Stimulated activated naive B cell treated with anti-CD40 and anti-IgM and Interleukin-4, amounts not matched to agents 10 μg/mL and 1 μg/mL and 100 μg/mL, for 72 hours (primary cell): ENCODE results near the gene ZNHIT2.

Experiments
- ATAC-seq, 2 donors: fragments of 150-1000 bp; cut with Tn5 transposase; replicated peaks; 2 replicates each; pipeline ENCODE4 v1.10.0; 2021; ENCODE audit warnings: moderate library complexity in 1 of 2
- DNase-seq: peaks from one replicate; pipeline ENCODE4 v3.0.0; 2021
- H3K27ac Mint-ChIP-seq: one replicate; pipeline ENCODE4 v1.8.0; 2022; ENCODE audit warnings: mild to moderate bottlenecking, mixed read lengths
- H3K27me3 Mint-ChIP-seq, 2 donors: one replicate each; pipeline ENCODE4 v1.8.0; 2022; ENCODE audit warnings: mixed read lengths in 2 of 2
- H3K36me3 Mint-ChIP-seq, 2 donors: one replicate each; pipeline ENCODE4 v1.8.0; 2022; ENCODE audit warnings: mixed read lengths in 2 of 2, mild to moderate bottlenecking in 1 of 2
- H3K4me1 Mint-ChIP-seq, 2 donors: one replicate each; pipeline ENCODE4 v1.8.0; 2022; ENCODE audit warnings: mixed read lengths in 2 of 2, mild to moderate bottlenecking in 1 of 2
- H3K4me3 Mint-ChIP-seq, 2 donors: one replicate each; pipeline ENCODE4 v1.8.0; 2022; ENCODE audit warnings: mild to moderate bottlenecking in 2 of 2, mixed read lengths in 2 of 2, moderate library complexity in 1 of 2
- H3K9me3 Mint-ChIP-seq, 2 donors: one replicate each; pipeline ENCODE4 v1.8.0; 2022; ENCODE audit warnings: mixed read lengths in 2 of 2, mild to moderate bottlenecking in 1 of 2

The ZNHIT2 gene

DNA sequence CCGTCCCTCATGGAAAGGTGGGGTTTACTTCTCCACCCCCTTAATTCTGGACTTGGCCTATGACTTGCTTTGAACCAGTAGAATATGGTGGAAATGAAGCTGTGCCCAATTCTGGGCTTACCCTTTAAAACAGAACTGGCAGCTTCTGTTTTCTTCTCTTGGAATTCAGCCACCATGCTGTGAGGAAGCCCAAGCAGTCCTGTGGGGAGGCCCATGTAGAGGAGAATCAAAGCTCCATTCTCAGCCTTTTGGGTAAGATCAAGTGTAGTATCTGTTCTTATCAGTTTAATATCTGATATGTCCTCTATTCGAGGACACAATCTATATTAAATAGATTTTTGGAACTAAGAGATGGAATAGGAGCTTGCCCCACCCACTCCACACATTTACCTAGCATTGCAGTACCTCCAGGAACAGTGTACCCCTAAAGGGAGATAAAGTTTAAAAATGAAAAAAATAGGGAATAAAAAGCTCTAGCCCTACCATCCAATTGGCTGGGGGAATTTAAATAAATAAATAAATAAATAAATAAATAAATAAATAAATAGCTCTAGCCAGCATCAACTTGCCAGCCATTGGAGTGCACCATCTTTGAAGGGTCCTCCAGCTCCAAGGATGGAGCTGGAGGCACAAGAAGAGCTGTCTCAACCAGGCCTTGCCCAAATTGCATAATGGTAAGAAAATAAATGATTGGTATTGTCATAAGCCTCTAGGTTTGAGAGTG is 30.0 kb upstream of the ZNHIT2 start:
- Mint-ChIP-seq H3K27me3 (no peaks in the 10 kb centered on the region), H3K4me3 (no peak overlapping the region), H3K4me1 (peaks cover 23 to 45% of the 10 kb centered on the region in 2 donors), H3K9me3 (no peaks in the 10 kb centered on the region), H3K36me3 (no peaks in the 10 kb centered on the region), H3K27ac (no peak overlapping the region)
- ATAC-seq = no peak
- no peak for DNase-seq

DNA sequence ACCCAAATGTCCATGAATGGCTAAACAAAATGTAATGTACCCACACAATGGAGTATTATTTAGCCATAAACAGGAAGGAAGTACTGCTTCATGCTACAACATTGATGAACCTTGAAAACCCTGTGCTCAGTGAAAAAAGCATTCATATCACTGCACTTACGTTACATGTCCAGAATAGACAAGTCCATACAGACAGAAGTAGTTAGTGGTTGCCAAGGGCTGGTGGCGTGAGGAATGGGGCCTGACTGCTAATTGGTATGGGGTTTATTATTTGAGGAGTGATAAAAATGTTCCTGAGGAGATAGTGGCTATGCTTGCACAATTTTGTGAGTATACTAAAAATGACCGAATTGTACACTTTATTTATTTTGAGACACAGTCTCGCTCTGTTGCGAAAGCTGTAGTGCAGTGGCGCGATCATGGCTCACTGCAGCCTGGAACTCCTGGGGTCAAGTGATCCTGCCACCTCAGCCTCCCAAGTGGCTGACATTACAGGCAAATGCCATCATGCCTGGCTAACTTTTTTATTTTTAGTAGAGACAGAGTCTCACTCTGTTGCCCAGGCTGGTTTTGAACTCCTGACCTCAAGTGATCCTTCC is 24.5 kb upstream of the ZNHIT2 start:
- Mint-ChIP-seq H3K27ac (no peak overlapping the region), H3K27me3 (no peaks in the 10 kb centered on the region), H3K9me3 (no peaks in the 10 kb centered on the region), H3K36me3 (peaks cover 3 to 4% of the 10 kb centered on the region in 2 donors), H3K4me1 (peaks cover 14 to 32% of the 10 kb centered on the region in 2 donors), H3K4me3 (no peak overlapping the region)
- DNase-seq = no peak
- no peak for ATAC-seq

DNA sequence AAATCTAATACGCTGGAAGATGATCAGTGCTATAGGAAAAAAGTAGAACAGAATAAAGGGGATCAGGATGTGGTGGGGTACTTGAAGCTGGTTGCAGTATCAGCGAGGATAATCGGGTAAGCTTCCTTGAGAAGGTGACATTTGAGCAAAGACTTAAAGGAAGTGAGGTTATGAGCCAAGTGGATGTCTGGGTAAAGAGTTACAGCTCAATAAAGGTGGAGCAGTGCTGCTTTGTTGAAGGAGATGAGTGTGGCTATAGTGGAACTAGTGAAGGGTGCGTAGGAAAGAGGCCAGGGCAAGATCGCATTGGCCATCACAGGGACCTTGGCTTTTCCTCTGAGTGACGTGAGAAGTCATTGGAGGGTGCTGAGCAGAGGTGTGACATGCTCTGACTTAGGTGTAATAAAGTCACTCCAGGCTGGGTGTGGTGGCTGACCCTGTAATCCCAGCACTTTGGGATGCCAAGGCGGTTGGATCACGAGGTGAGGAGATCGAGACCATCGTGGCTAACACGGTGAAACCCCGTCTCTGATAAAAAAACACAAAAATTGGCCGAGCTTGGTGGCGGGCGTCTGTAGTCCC is 19.1 kb upstream of the ZNHIT2 start:
- Mint-ChIP-seq H3K27me3 (no peaks in the 10 kb centered on the region), H3K4me3 (no peak overlapping the region)

DNA sequence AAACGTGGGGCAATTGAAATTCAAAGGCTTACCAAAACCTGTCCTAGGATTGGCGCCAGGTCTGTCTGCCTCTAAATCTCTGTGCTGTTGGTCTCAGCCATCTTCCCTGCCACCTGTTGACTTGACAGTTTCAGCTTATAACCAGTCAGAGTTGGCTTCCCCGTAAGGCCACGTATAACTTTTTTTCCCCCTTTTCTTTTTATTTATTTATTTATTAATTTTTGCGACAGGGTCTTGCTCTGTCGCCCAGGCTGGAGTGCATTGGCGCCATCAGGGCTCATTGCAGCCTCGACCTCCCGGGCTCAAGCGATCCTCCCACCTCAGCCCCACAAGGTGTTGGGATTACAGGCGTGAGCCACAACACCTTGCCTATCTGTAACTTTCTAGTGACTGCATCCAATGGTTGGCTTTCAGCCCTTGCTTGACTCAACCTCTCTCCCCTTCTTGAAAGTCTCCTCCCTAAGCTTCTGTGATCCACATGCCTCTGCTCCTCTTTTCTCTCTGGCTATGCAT is 18.2 kb upstream of the ZNHIT2 start:
- Mint-ChIP-seq H3K4me3 (peak overlapping the region; percentile 98), H3K27me3 (no peaks in the 10 kb centered on the region), H3K9me3 (no peaks in the 10 kb centered on the region), H3K4me1 (peaks cover 37 to 61% of the 10 kb centered on the region in 2 donors), H3K27ac (peak overlapping the region; percentile 100), H3K36me3 (peaks cover 32 to 41% of the 10 kb centered on the region in 2 donors)
- ATAC-seq = no peak
- no peak for DNase-seq

More for the DNA sequence above, 19.1 kb upstream of the ZNHIT2 start:
- DNase-seq = no peak
- no peaks in the 10 kb centered on the region for H3K9me3 Mint-ChIP-seq
- H3K27ac Mint-ChIP-seq = peak overlapping the region; percentile 70
- no peak for ATAC-seq
- H3K36me3 Mint-ChIP-seq = peaks cover 27 to 34% of the 10 kb centered on the region in 2 donors
- peaks cover 27 to 52% of the 10 kb centered on the region in 2 donors for H3K4me1 Mint-ChIP-seq

DNA sequence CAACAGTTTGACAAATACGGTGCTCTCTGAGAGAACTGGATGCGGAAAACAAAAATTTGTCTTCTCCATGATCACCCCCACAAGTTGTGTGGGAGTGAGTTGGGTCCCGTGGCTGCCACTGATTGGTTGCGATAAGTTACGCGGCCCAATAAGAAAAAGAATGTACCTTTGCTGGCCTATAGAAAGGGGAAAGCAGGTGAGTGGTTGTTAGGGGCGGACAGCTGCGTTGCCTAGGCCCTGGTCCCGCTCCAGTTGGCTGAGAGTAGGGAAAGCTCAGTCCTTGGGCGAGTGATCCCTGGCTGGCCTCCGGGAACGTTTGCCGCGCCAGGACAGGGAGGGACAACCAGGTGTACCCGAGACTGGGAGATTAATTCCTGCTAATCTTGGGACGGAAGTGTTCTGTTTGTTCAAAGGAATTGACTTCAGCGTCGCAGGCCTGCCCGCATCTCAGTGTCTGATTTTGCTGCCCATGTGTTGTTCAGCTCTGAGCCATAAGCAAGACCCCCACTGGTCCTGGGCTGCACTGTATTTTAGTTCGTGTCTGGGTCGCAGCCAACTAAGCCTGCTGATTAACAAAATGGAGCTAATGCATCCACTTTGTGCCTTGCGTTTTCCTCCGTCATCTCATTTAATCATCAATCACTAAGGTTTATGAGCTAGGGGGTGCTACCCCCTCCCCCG is 17.6 kb upstream of the ZNHIT2 start:
- DNase-seq (peak; percentile 82), ATAC-seq (peak; percentile 78 to 80)
- Mint-ChIP-seq H3K27ac (peak overlapping the region; percentile 100), H3K4me3 (peak overlapping the region; percentile 98), H3K36me3 (peaks cover 37 to 47% of the 10 kb centered on the region in 2 donors), H3K9me3 (no peaks in the 10 kb centered on the region), H3K4me1 (peaks cover 42 to 67% of the 10 kb centered on the region in 2 donors), H3K27me3 (no peaks in the 10 kb centered on the region)

DNA sequence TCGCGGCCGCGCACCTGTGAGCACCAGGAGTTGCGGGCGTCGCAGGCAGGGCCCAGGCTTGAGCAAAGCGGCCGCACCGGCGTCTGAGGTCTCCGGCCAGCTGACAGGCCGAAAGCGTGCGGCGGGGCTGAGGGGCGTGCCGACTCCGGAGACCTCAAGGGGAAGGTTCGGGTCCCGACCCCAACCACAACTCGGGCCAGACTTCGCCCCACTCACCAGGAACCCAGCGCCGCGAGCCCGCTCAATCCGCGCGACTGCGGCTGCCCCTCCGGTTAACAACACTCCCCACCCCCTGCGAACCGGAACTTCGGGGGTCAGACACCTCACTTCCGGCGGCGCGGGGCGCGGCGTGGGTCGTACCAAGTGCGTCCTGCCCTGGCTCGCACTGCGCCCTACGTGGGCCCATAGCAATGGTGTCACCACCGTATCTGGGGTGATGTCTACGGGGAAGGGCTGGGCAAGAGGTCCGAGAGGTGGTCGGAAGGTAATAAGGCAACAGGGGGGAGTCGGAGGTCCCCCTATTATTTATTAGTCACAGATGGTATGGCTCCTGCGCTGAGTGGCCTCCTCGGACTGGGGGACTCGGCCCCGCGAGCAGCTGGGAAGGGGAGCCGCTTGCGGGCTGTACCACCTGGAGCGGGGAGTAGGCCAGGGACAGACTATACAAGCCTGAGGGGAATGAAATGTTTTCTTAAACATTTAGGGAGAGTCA is 16.9 kb upstream of the ZNHIT2 start, which contains the start of gene SYVN1:
Gene SYVN1 (minus strand): TSS at position 280 of the 712 bp plus-strand sequence. CDS start 918 bp downstream, outside the sequence.
- Mint-ChIP-seq H3K27ac (peak within 1 kb of the TSS; percentile 100), H3K36me3 (peaks cover 44 to 53% of the 10 kb centered on the region in 2 donors), H3K9me3 (no peaks in the 10 kb centered on the region), H3K27me3 (no peaks in the 10 kb centered on the region), H3K4me1 (peaks cover 47 to 74% of the 10 kb centered on the region in 2 donors), H3K4me3 (peak within 1 kb of the TSS; percentile 98)
- peak; percentile 78 to 79 for ATAC-seq
- peak; percentile 91 for DNase-seq

DNA sequence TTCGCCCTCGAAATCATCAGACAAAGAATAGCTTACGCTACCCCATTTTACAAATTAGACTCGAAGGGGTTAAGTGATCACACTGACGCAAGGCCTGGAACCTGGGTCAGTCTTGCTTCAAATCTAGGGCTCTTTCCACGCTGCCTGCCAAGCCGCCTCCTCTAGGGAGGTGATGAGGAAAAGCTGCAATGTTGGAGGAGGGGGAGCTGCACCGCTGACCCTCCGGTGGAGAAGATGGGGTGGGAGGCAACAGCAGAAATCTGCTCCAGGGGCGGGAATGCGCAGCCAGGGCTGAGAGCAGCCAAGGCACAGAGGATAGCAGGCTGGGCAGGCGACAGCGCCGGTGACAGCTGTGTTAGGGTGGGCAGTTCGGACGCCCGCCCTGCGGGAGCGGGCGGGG is 16.2 kb upstream of the ZNHIT2 start:
- Mint-ChIP-seq H3K27ac (peak overlapping the region; percentile 100), H3K4me1 (peaks cover 47 to 75% of the 10 kb centered on the region in 2 donors)
- ATAC-seq = no peak

DNA sequence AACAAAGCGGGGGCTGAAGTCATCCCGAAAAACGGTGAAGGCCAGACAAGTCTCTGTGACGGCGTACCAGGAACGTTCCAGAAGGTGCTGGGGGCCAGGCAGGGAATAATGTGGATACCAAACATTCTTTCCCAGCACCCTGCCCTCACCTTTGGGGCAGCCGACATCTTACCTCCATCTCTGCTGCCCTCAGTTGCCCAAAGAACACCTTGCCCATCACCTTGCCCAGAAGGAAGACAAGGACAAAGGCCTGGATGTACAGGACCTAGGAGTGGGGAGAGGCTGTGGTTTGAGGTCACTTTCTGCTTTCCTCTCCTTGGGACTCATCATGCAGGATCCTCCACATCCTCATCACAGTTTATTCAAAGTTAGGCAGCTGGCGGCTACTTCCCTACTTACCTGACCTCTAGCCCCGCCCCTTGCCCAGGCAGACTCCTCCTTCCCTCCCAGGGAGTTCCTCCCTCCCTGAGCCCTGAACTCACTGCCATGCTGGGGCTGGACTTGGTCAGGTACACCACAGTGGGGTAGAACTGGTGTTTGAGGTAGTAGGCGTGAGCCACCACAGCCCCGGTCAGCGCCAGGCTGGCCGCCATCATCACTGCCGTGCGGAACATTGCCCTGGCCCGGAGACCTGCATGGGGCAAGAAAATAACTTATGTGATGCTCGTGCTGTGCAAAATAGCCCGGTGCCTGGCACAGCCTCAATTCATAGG is 15.6 kb upstream of the ZNHIT2 start:
- ATAC-seq (peak; percentile 21 to 23), DNase-seq (peak; percentile 61)
- no peaks in the 10 kb centered on the region for H3K27me3 Mint-ChIP-seq
- no peaks in the 10 kb centered on the region for H3K9me3 Mint-ChIP-seq
- peak overlapping the region; percentile 100 for H3K27ac Mint-ChIP-seq
- H3K36me3 Mint-ChIP-seq = peaks cover 48 to 60% of the 10 kb centered on the region in 2 donors
- H3K4me3 Mint-ChIP-seq = peak overlapping the region; percentile 98
- H3K4me1 Mint-ChIP-seq = peaks cover 49 to 81% of the 10 kb centered on the region in 2 donors

More for the DNA sequence above, 16.2 kb upstream of the ZNHIT2 start:
- DNase-seq = no peak
- Mint-ChIP-seq H3K9me3 (no peaks in the 10 kb centered on the region), H3K4me3 (peak overlapping the region; percentile 98), H3K27me3 (no peaks in the 10 kb centered on the region), H3K36me3 (peaks cover 44 to 54% of the 10 kb centered on the region in 2 donors)

DNA sequence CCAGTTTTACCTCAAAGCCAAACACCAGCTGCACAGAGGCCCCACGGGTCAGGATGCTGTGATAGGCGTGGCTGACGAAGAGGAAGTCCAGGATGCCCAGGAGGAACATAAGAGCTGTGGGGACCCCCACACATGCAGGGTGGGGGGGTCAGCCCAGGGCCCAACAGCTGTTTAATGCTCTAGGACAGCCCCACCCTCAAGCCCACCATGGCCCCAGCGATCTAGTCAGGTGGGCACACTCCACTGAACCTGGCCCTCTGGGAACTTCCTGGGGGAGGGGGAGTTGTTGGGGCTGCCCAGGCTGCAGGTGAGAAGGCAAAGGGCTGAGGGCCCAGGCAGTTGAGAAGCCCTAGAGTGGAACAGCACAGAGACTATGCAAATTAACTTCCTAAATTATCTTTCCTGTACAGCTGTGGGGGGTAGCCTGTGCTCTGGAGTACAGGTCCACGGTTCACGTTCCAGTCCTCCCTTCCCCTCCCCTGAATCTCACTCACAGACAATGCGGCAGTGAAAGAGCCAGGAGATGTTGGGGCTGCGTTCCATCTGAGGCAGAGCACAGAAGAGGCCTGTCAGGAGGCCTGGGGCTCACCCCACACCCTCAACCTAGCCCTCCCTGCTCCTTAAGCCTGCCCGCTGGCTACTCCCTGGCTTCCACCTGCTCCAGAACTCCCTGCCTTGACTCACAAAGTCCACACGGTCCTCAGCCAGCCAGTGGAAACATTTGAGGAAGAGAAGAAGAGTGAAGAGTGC is 14.9 kb upstream of the ZNHIT2 start:
- peak; percentile 54 for DNase-seq
- Mint-ChIP-seq H3K4me3 (peak overlapping the region; percentile 98), H3K4me1 (peaks cover 50 to 81% of the 10 kb centered on the region in 2 donors), H3K27me3 (no peaks in the 10 kb centered on the region), H3K36me3 (peaks cover 50 to 62% of the 10 kb centered on the region in 2 donors), H3K27ac (peak overlapping the region; percentile 100), H3K9me3 (no peaks in the 10 kb centered on the region)
- peak; percentile 45 to 52 for ATAC-seq

DNA sequence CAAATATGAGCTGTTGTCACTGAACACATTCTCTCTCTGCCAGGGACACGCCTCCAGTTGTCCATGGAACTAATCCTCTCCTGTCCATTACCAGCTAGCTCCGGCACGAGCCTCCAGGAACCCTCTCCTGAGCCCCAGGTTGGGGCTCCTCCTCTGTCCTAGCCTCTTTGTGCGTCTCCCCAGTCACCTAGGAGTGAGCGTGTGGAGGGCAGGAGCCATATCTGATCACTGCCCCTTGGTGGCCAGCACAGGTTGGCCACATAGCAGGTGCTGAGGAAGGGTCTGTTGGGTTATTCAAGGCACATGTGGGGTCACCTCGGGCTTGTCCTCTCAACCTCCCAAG is 14.4 kb upstream of the ZNHIT2 start:
- ATAC-seq (no peak), DNase-seq (no peak)
- Mint-ChIP-seq H3K4me1 (peaks cover 51 to 85% of the 10 kb centered on the region in 2 donors), H3K9me3 (no peaks in the 10 kb centered on the region), H3K27ac (peak overlapping the region; percentile 100), H3K27me3 (no peaks in the 10 kb centered on the region), H3K4me3 (peak overlapping the region; percentile 98), H3K36me3 (peaks cover 54 to 67% of the 10 kb centered on the region in 2 donors)

DNA sequence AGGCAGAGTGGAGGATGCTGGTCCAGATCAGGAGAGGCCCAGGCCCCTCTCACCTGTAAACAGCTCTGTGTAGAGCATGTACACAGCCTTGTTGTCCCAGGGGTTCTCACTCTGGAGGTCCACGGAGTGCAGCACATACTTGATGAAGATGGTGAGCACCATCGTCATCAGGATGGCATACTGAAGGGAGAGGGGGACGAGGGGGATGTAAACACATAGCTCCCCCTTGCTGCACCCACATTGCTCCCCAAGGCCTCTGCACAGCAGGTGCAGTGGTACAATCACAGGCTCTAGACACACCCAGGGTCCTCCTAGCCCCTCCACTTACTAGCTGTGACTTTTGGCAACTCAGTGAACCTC is 13.9 kb upstream of the ZNHIT2 start:
- H3K9me3 Mint-ChIP-seq = no peaks in the 10 kb centered on the region
- peaks cover 57 to 68% of the 10 kb centered on the region in 2 donors for H3K36me3 Mint-ChIP-seq
- ATAC-seq (no peak), DNase-seq (no peak)
- H3K4me3 Mint-ChIP-seq = peak overlapping the region; percentile 98
- peaks cover 52 to 85% of the 10 kb centered on the region in 2 donors for H3K4me1 Mint-ChIP-seq
- no peaks in the 10 kb centered on the region for H3K27me3 Mint-ChIP-seq
- H3K27ac Mint-ChIP-seq = peak overlapping the region; percentile 92

DNA sequence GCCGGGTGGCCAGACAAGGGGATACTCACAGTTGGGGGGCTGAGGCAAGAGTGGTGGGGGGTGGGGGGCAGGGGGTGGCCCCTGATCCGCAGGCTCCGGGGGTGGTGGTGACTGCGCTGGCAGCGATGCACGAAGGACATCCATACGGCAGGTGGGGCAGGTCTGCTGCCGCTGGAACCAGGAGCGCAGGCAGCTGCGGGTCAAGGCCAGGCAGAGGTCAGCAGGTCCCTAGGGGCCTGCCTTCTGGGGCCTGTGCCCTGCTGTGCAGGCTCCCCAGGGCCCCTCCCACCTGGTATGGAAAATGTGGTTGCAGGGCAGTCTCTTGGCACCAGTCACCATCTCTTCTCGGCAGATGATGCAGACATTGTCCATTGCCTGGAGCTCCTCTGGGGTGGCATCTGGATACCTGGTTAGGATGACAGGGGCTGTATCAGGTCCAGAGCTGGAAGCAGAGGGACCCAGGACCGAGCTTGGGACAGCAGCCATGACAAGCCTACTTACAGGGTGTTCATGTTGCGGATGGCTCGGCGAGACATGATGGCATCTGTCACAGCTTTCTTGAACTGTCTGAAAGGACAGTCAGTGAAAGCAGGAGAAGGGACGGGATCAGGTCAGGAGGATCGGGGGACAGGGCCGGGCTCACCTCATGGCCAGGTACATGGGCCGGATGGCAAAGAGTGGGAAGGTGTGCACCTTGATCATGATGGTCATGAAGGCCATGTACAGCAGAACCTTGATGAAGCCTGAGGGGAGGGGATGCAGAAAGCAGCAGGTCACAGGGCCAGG is 13.3 kb upstream of the ZNHIT2 start:
- peak; percentile 53 for DNase-seq
- H3K27ac Mint-ChIP-seq = peak overlapping the region; percentile 92
- H3K4me3 Mint-ChIP-seq = peak overlapping the region; percentile 98
- peak; percentile 5 to 6 for ATAC-seq
- no peaks in the 10 kb centered on the region for H3K9me3 Mint-ChIP-seq
- peaks cover 49 to 85% of the 10 kb centered on the region in 2 donors for H3K4me1 Mint-ChIP-seq
- no peaks in the 10 kb centered on the region for H3K27me3 Mint-ChIP-seq
- peaks cover 60 to 68% of the 10 kb centered on the region in 2 donors for H3K36me3 Mint-ChIP-seq
